ENCODE measurements around the gene NFATC4.
"Not testable (repeated sequence)": the region's sequence is repeated elsewhere in the genome, so short reads cannot be mapped to it uniquely, and the experiment has no call there.

The NFATC4 gene

GRCh38 chr14:24368562-24369252 lies 723 bp downstream of the NFATC4 start:
- DNase-seq: no peak

- DNase-seq: no peak
Observed at GRCh38 chr14:24369463-24369862, 1.5 kb downstream of the NFATC4 start.

DNA sequence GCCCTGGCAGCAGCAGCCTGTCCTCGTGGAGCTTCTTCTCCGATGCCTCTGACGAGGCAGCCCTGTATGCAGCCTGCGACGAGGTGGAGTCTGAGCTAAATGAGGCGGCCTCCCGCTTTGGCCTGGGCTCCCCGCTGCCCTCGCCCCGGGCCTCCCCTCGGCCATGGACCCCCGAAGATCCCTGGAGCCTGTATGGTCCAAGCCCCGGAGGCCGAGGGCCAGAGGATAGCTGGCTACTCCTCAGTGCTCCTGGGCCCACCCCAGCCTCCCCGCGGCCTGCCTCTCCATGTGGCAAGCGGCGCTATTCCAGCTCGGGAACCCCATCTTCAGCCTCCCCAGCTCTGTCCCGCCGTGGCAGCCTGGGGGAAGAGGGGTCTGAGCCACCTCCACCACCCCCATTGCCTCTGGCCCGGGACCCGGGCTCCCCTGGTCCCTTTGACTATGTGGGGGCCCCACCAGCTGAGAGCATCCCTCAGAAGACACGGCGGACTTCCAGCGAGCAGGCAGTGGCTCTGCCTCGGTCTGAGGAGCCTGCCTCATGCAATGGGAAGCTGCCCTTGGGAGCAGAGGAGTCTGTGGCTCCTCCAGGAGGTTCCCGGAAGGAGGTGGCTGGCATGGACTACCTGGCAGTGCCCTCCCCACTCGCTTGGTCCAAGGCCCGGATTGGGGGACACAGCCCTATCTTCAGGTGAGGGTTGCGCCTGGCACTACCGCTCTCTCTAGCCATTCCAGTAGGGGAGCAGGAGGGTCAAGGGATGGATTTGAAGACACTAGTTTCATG lies 2.1 kb downstream of the NFATC4 start:
- no peak for DNase-seq

DNA sequence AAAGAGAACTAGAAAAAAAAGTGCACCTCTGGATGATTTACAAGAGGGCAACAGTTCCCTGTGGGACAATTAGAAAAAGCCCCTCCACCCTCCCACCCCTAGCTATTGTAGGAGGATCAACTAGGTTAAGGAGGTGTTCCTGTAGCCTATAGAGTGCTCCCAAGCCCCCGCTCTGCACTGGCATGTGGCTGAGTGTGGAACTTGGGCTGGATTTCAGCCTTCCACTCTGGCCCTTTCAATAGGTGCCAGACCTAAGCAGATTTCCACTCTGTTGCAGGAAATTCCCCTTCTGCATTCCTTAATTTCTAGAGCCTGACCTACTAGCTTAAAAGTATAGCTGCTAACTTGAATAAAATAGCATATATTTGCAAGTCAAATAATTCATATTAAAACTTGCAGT lies 2.8 kb downstream of the NFATC4 start:
- DNase-seq: no peak

DNA sequence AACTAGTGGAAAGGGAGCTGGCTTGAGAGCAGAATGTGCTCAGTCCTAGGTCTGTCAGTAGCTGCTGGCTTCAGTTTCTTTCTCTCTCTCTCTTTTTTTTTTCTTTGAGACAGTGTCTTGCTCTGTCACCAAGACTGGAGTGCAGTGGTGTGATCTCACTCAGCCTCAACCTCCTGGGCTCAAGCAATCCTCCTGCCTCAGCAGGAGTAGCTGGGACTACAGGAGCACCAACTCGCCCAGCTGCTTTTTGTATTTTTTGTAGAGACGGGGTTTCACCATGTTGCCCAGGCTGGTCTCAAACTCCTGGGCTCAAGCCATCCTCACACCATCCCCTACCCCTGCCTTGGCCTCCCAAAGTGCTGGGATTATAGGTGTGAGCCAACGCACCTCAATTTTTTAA lies 3.6 kb downstream of the NFATC4 start:
- not testable (repeated sequence) for DNase-seq

- no peak for DNase-seq
Observed at GRCh38 chr14:24372701-24373416, 4.9 kb downstream of the NFATC4 start.

DNA sequence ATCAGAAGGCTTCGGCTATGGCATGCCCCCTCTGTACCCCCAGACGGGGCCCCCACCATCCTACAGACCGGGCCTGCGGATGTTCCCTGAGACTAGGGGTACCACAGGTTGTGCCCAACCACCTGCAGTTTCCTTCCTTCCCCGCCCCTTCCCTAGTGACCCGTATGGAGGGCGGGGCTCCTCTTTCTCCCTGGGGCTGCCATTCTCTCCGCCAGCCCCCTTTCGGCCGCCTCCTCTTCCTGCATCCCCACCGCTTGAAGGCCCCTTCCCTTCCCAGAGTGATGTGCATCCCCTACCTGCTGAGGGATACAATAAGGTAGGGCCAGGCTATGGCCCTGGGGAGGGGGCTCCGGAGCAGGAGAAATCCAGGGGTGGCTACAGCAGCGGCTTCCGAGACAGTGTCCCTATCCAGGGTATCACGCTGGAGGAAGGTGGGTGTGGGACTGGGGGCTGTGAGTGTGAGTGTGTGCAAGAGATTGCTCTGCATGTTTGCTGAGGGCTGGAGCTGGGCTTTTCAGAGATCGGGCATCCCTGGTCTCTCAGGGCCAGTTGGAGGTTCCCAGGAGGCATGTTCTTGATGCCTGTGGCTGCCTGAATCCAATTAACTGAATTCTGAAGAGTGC lies 8.6 kb downstream of the NFATC4 start:
- DNase-seq: no peak

DNA sequence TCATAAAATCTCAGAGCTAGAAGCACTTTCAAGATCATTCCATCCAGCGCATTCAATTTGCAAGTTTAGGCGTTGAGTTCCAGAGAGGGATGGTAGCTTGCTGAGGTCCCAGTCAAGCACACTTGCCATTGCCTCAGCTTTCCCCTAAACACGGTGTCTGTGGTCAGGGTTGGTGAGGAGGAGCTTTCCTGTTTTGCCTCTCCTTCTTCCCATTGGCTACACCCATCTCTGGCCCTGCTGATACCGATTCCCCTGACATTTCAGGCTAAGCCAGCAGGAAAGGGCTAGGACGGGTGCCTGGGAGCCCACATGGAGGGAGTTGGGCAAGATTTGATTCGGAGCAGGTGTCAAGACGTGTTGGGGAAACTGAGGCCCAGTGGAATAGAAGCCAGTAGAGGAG lies 9.1 kb downstream of the NFATC4 start:
- DNase-seq: no peak

DNA sequence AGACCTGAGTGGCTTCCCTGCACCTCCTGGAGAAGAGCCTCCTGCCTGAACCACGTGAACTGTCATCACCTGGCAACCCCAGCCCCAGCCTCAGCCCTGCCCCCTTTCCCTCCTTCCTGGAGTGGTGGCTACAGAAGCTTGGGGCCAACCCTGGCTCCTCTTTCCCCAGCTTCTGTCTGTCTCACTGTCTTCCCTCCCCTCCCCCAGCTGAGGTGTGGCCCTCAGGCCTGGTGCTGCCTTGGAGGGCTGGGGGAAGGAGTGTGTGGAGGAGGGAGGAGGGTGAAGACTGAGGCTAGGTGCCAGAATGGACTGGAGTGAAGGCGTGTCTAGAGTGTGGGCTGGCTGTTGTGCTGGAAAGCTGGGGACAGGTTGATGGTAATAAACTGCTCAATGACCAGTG lies 9.7 kb downstream of the NFATC4 start:
- DNase-seq: no peak

- DNase-seq: no peak
Observed at GRCh38 chr14:24378327-24378726, 10.3 kb downstream of the NFATC4 start.

DNA sequence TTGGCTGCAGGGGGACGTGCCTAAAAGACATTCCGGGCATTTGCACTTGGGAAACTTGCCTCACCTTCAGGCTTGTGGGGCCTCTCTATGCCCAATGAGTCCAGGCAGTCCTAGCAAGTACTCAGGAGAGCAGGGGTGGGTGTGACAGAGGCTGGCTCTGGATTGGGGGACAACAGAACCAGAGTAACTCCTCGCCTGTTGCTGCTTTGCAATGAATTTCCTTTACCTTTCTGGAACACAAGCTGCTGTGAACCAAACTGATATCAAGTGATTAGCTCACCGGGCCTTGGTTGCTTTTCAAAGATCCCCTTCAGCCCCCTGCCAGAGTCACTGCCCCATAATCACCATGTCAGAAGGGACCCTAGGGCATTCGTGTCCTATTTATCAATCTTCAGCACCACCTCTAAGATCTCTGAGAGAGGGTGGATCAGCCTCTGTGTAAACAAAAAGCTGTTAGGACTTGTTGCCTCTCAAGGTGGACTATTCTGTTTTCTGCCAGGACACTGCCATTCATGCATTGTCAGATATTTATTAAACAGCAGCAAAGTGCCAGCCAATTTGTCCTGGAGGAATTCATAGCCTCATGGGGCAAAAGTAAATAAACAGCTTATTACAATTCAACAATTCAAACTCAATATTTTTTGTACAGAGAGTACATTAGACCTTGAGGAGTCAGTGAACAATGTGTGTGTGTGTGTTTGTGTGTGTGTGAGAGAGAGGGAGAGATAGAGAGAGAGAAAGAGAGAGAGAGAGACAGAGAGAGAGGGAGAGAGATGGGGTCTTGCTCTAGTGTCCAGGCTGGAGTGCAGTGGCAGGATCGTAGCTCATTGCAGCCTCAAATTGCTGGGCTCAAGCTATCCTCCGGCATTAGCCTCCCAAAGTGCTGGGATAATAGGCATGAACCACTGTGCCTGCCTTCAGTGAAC lies 11.3 kb downstream of the NFATC4 start:
- no peak for DNase-seq

DNA sequence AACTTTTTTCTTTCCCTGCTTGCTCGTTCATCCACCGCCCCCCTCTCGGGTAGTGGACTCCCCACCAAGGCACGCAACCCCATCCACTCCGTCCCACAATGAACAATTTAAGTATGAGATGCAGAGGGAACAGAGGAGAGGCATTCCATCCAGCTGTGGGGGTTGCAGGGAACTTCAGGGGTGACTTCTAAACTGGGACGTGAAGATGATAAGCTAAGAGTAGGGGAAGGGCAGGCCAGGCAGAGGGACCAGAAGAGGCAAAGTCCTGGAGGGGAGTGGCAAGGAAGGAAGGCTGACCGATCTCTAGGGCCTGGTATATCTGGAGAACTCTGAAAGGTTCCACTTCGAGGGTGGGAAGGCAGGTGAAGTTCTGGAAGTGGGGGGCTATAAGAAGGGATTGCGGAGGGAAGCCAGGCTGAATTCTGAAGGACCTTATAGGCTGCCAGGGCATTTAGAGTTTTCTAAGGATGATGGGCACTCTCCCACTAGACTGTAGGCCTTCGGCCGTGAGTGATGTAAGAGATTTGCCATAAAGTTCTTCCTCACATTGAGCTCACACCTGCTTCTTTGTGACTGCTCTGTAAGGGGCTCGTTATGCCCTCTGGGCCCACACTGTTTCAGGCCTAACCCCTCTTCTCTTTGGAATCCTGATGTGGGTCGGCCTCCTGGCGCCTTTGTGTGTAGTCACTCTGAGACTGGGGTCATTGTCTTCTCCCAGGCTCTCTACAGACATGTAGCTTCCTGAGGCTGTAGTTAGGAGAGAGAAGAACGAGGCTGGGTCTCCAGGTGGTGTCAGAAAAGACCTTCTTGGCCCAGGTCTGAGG lies 12.1 kb downstream of the NFATC4 start:
- no peak for DNase-seq

GRCh38 chr14:24381363-24382063 lies 13.5 kb downstream of the NFATC4 start:
- DNase-seq: no peak

- DNase-seq: no peak
Observed at GRCh38 chr14:24382064-24382371, 14.0 kb downstream of the NFATC4 start.

DNA sequence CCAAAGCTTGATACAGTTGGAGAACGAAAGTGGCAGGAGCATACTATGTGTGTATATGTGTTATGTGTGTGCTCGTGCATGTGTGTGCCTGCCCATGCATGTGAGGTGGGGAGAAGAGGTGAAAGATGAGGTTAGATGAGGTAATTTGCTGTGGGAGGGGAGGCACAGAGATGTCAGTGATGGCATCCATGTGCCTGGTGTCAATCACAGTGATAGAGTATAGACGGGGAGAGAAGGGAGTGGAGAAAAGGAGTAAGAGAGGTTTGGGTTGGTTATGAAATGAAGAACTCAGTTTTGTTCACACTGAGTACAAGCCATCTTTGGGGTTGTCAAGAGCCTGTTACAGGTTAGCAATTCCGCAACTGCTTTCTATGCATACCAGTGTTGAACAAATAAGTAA lies 16.2 kb downstream of the NFATC4 start:
- no peak for DNase-seq

- no peak for DNase-seq
Observed at GRCh38 chr14:24385524-24385923, 17.5 kb downstream of the NFATC4 start.

DNA sequence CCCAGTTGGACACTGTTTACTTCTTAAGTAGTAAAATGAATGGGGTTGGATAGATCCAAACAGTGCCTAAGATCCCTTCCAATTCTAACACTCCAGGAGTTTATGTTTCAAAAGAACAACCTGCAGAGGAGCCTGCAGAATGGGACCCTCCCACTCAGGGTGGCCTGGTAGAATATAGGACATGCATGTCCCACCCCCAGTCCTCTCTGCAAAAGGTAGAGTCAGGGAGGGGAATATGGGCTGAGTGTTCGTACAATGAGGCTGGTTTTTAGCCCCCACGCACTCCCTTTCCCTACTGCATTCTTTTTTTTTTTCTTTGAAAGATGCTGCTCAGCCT lies 19.0 kb downstream of the NFATC4 start:
- no peak for DNase-seq

DNA sequence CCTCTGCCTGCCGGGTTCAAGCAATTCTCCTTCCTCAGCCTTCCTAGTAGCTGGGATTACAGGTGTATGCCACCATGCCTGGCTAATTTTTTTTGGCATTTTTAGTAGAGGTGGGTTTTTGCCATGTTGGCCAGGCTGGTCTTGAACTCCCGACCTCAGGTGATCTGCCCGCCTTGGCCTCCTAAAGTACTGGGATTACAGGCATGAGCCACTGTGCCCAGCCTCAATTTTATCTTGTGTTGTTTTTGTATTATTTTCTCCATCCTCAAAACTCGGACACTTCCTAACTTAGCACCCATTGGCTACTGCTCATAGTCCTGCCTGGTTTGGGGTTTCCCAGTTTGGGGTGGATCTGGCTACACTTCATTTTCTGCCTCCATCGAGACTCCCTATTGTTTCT lies 19.6 kb downstream of the NFATC4 start:
- DNase-seq: not testable (repeated sequence)

DNA sequence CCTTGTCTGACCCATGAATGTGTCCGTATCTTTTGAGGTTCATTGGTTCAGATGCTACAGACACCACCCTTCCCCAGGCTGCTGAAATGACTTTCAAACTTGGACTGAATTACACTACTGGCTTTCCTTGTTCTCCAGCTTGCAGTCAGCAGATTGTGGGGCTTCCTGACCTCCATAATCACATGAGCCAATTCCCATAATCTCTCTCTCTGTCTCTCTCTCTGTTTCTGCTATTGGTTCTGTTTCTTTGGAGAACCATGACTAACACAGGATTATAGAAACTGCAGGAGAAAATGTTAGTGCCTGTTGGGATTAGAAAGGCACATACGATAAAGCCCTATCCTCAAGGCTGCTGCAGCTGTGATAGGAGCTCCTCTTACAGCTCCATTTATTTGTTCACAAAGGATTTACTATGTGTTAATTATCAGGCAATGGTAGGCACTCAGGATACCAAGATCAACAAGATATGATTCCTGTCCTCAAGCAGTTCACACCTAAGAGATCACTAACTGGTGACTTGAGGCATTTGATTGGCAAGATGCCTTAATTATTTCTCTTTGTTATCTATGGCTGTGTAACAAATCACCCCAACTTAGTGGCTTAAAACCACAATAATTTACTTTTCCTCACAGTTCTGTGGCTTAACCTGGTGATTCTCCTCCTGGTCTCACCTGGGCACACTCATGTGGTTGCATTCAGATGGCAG lies 20.6 kb downstream of the NFATC4 start:
- no peak for DNase-seq

DNA sequence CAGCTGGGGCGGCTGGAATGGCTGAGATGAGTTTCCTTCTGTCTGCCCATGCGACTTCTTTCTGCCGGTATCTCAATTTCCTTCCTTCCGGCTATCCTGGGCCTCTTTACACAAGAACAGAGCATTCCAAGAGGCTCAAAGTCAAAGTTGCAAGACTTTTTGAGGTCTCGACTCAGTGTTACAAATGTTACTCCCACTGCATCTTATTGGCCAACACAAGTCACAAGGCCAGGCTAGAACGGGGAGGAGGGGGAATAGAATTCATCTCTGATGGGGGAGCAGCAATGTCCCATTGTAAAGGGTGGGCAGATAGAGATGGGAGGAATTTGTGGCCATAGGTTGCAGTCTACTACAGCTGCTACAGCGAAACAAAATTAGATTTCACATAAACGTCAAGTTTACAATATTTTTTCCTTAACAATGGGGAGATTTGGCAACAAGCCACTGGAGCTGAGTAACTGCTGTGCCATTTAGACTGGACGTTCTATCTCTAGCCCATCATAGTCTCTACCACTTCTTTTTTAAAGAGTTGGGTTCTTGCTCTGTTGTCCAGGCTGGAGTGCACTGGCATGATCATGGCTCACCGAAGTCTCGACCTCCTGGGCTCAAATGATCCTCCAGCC lies 21.4 kb downstream of the NFATC4 start:
- no peak for DNase-seq

Measured in activated CD4-positive, alpha-beta T cell treated with anti-CD3 and anti-CD28 coated beads, Interleukin-2, Interleukin-6, amounts not matched to agents 100 ng/mL and 50 ng/mL, durations not matched to agents 16 hours and 8 hours (primary cell).